Measurements from ENCODE around the gene PTPRF. TPM values are rescaled to one million over a fixed set of nuclear protein-coding genes. Genes with fewer than 3 reads are reported as not detected.

The PTPRF gene
- polyA plus RNA-seq, 1 experiment = 97.0 TPM

- ChIA-PET POLR2A (no interaction called here), CTCF (interaction anchor here (0.9 to 2.5 kb wide), 5 partner anchors 14 to 119 kb away, joined by 3 to 7 read pairs (median 4); no protein-coding TSS in a partner anchor)
- Histone ChIP-seq H3K4me3 (ENCODE audit: low read depth, low read length) (peak overlapping the region; percentile 74; the same call in 1 of the 2 replicates), H3K36me3 (ENCODE audit: control insufficient read depth, insufficient read depth, low read length) (no peaks in the 10 kb centered on the region), H3K27me3 (ENCODE audit: control insufficient read depth, insufficient read depth, low read length) (no peaks in the 10 kb centered on the region)
- DNase-seq (ENCODE audit: low read depth) = no peak
- TF ChIP-seq CTCF (IDR thresholded peaks at IDR 0.05; ENCODE audit: insufficient read depth, low read depth, low read length) = no peak
Observed at GRCh38 chr1:43532716-43533115, 2.0 kb downstream of the PTPRF start.

GRCh38 chr1:43533584-43533983, 2.9 kb downstream of the PTPRF start:
- Histone ChIP-seq H3K4me3 (ENCODE audit: low read depth, low read length) (no peak overlapping the region), H3K27me3 (ENCODE audit: control insufficient read depth, insufficient read depth, low read length) (no peaks in the 10 kb centered on the region), H3K36me3 (ENCODE audit: control insufficient read depth, insufficient read depth, low read length) (peaks cover 3% of the 10 kb centered on the region)
- ChIA-PET POLR2A (interaction anchor here (0.9 kb wide), 1 partner anchor 117 kb away, joined by 3 read pairs; no protein-coding TSS in a partner anchor), CTCF (interaction anchor here (1.5 to 2.5 kb wide), 3 partner anchors 9 to 54 kb away, joined by 4 to 7 read pairs (median 4); no protein-coding TSS in a partner anchor)
- no peak for DNase-seq (ENCODE audit: low read depth)
- no peak for TF ChIP-seq CTCF (IDR thresholded peaks at IDR 0.05; ENCODE audit: insufficient read depth, low read depth, low read length)

GRCh38 chr1:43534256-43534655, 3.6 kb downstream of the PTPRF start:
- ChIA-PET POLR2A (interaction anchor here (0.6 to 0.9 kb wide), 2 partner anchors 116 to 195 kb away, joined by 3 to 4 read pairs; no protein-coding TSS in a partner anchor), CTCF (interaction anchor here (0.9 to 2.5 kb wide), 3 partner anchors 8 to 20 kb away, joined by 3 to 7 read pairs (median 4); no protein-coding TSS in a partner anchor)
- H3K4me3 ChIP-seq (ENCODE audit: low read depth, low read length) = no peak overlapping the region
- peaks cover 7% of the 10 kb centered on the region for H3K36me3 ChIP-seq (ENCODE audit: control insufficient read depth, insufficient read depth, low read length)
- DNase-seq (ENCODE audit: low read depth) = no peak
- no peak for TF ChIP-seq CTCF (IDR thresholded peaks at IDR 0.05; ENCODE audit: insufficient read depth, low read depth, low read length)
- H3K27me3 ChIP-seq (ENCODE audit: control insufficient read depth, insufficient read depth, low read length) = no peaks in the 10 kb centered on the region

GRCh38 chr1:43536196-43536863, 5.6 kb downstream of the PTPRF start:
- Histone ChIP-seq H3K36me3 (ENCODE audit: control insufficient read depth, insufficient read depth, low read length) (peaks cover 9% of the 10 kb centered on the region), H3K4me3 (ENCODE audit: low read depth, low read length) (no peak overlapping the region), H3K27me3 (ENCODE audit: control insufficient read depth, insufficient read depth, low read length) (no peaks in the 10 kb centered on the region)
- DNase-seq (ENCODE audit: low read depth) = no peak
- ChIA-PET CTCF (interaction anchor here (0.6 kb wide), 1 partner anchor 90 kb away, joined by 3 read pairs; no protein-coding TSS in a partner anchor), POLR2A (no interaction called here)
- TF ChIP-seq CTCF (IDR thresholded peaks at IDR 0.05; ENCODE audit: insufficient read depth, low read depth, low read length) = no peak

DNA sequence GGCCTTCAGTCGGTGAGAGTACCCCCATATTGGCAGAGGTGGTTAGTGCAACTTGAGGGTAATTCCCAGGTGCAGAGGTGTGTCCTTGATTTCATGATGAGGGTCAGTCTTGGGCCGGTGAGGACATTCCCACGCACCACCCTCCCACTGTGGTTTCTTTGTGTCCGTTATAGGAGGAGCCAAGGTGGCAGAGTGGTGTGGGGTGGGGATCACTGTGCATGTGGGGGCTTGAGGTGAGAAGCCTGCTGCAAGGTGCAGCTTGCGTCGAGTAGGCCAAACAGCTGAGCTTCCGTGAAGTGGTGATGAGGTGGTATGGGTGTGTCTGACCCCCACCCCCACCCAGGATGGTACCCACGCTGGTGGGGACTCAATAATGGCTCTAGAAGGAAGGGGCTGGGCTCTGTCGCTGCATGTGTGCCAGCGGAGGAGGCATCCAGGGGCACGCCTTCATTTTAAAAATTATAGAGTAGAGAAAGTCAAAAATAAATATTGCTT, 6.2 kb downstream of the PTPRF start:
- POLR2A ChIA-PET = no interaction called here
- CTCF ChIA-PET = interaction anchor here (0.9 kb wide), 1 partner anchor 398 kb away, joined by 3 read pairs; no protein-coding TSS in a partner anchor
- Histone ChIP-seq H3K36me3 (ENCODE audit: control insufficient read depth, insufficient read depth, low read length) (peaks cover 9% of the 10 kb centered on the region), H3K4me3 (ENCODE audit: low read depth, low read length) (no peak overlapping the region), H3K27me3 (ENCODE audit: control insufficient read depth, insufficient read depth, low read length) (no peaks in the 10 kb centered on the region)
- DNase-seq (ENCODE audit: low read depth) = no peak
- no peak for TF ChIP-seq CTCF (IDR thresholded peaks at IDR 0.05; ENCODE audit: insufficient read depth, low read depth, low read length)

Data from BJ (cell line).